ENCODE results near the gene RPL29.

DNA sequence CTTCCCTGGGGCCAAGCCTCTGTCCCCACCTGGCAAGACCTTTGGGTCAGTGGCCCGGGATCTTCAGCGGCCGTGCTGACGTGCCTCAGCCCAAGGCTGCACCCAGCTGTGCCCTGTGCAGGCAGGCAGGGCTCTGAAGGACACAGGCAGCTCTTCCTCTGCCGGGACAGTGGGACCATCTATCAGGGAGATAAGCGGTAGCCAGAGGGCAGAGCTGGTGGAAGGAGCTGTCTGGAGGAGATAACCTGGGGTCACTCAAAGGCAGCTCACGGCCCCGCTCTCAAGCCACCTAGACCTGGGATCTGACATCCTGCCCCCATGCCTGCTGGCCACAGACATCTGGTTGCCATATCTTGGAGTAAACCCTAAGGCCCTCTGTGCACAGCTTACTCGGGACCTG lies 33.4 kb upstream of the RPL29 start:
- TF ChIP-seq, protein P1, sequence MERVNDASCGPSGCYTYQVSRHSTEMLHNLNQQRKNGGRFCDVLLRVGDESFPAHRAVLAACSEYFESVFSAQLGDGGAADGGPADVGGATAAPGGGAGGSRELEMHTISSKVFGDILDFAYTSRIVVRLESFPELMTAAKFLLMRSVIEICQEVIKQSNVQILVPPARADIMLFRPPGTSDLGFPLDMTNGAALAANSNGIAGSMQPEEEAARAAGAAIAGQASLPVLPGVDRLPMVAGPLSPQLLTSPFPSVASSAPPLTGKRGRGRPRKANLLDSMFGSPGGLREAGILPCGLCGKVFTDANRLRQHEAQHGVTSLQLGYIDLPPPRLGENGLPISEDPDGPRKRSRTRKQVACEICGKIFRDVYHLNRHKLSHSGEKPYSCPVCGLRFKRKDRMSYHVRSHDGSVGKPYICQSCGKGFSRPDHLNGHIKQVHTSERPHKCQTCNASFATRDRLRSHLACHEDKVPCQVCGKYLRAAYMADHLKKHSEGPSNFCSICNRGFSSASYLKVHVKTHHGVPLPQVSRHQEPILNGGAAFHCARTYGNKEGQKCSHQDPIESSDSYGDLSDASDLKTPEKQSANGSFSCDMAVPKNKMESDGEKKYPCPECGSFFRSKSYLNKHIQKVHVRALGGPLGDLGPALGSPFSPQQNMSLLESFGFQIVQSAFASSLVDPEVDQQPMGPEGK (CRISPR knock-in tag; IDR thresholded peaks at IDR 0.05; ENCODE audit: borderline replicate concordance): no peak
- no peak for TF ChIP-seq RARB (CRISPR knock-in tag; IDR thresholded peaks at IDR 0.05)
- TF ChIP-seq, protein P2, sequence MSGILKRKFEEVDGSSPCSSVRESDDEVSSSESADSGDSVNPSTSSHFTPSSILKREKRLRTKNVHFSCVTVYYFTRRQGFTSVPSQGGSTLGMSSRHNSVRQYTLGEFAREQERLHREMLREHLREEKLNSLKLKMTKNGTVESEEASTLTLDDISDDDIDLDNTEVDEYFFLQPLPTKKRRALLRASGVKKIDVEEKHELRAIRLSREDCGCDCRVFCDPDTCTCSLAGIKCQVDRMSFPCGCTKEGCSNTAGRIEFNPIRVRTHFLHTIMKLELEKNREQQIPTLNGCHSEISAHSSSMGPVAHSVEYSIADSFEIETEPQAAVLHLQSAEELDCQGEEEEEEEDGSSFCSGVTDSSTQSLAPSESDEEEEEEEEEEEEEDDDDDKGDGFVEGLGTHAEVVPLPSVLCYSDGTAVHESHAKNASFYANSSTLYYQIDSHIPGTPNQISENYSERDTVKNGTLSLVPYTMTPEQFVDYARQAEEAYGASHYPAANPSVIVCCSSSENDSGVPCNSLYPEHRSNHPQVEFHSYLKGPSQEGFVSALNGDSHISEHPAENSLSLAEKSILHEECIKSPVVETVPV (CRISPR knock-in tag; IDR thresholded peaks at IDR 0.05): no peak
- TF ChIP-seq, protein P3, sequence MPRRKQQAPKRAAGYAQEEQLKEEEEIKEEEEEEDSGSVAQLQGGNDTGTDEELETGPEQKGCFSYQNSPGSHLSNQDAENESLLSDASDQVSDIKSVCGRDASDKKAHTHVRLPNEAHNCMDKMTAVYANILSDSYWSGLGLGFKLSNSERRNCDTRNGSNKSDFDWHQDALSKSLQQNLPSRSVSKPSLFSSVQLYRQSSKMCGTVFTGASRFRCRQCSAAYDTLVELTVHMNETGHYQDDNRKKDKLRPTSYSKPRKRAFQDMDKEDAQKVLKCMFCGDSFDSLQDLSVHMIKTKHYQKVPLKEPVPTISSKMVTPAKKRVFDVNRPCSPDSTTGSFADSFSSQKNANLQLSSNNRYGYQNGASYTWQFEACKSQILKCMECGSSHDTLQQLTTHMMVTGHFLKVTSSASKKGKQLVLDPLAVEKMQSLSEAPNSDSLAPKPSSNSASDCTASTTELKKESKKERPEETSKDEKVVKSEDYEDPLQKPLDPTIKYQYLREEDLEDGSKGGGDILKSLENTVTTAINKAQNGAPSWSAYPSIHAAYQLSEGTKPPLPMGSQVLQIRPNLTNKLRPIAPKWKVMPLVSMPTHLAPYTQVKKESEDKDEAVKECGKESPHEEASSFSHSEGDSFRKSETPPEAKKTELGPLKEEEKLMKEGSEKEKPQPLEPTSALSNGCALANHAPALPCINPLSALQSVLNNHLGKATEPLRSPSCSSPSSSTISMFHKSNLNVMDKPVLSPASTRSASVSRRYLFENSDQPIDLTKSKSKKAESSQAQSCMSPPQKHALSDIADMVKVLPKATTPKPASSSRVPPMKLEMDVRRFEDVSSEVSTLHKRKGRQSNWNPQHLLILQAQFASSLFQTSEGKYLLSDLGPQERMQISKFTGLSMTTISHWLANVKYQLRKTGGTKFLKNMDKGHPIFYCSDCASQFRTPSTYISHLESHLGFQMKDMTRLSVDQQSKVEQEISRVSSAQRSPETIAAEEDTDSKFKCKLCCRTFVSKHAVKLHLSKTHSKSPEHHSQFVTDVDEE (CRISPR knock-in tag; IDR thresholded peaks at IDR 0.05): no peak
